NCI-H1417 treated with DMSO at 0.1 percent for 48 hours (cell line): ENCODE measurements around the gene SPATA16.
"Not testable (repeated sequence)": the region's sequence is repeated elsewhere in the genome, so short reads cannot be mapped to it uniquely, and the experiment has no call there.

Experiments
- DNase-seq: peaks from one replicate; lab custom pipeline; 2025; lab: John Stamatoyannopoulos, UW

The SPATA16 gene

GRCh38 chr3:173003956-173004355 lies 137.1 kb downstream of the SPATA16 start:
- DNase-seq: no peak

- no peak for DNase-seq
These were observed 137.6 kb downstream of the SPATA16 start for GRCh38 chr3:173003471-173003870.

- no peak for DNase-seq
These were observed 139.4 kb downstream of the SPATA16 start for GRCh38 chr3:173001622-173002021.

- no peak for DNase-seq
These were observed 140.5 kb downstream of the SPATA16 start for GRCh38 chr3:173000553-173000952.

GRCh38 chr3:172993412-172993811 lies 147.6 kb downstream of the SPATA16 start:
- DNase-seq: no peak

- no peak for DNase-seq
These were observed 149.5 kb downstream of the SPATA16 start for GRCh38 chr3:172991424-172991996.

GRCh38 chr3:172989373-172989772 lies 151.7 kb downstream of the SPATA16 start:
- no peak for DNase-seq

GRCh38 chr3:172987273-172987672 lies 153.8 kb downstream of the SPATA16 start:
- no peak for DNase-seq

- DNase-seq: no peak
These were observed 156.1 kb downstream of the SPATA16 start for GRCh38 chr3:172984914-172985313.

GRCh38 chr3:172982736-172983364 lies 158.2 kb downstream of the SPATA16 start:
- DNase-seq: no peak

- no peak for DNase-seq
These were observed 159.5 kb downstream of the SPATA16 start for GRCh38 chr3:172981407-172981983.

- DNase-seq: no peak
These were observed 160.2 kb downstream of the SPATA16 start for GRCh38 chr3:172980849-172981248.

- DNase-seq: no peak
These were observed 163.3 kb downstream of the SPATA16 start for GRCh38 chr3:172977696-172978095.

GRCh38 chr3:172974969-172975368 lies 166.1 kb downstream of the SPATA16 start:
- no peak for DNase-seq

- DNase-seq: no peak
These were observed 167.2 kb downstream of the SPATA16 start for GRCh38 chr3:172973799-172974198.

- no peak for DNase-seq
These were observed 168.3 kb downstream of the SPATA16 start for GRCh38 chr3:172972717-172973116.

- DNase-seq: no peak
These were observed 169.0 kb downstream of the SPATA16 start for GRCh38 chr3:172972067-172972466.

GRCh38 chr3:172968646-172969045 lies 172.4 kb downstream of the SPATA16 start:
- no peak for DNase-seq

GRCh38 chr3:172965256-172965655 lies 175.8 kb downstream of the SPATA16 start:
- DNase-seq: no peak

- DNase-seq: not testable (repeated sequence)
These were observed 180.3 kb downstream of the SPATA16 start for GRCh38 chr3:172960626-172961182.

- no peak for DNase-seq
These were observed 182.5 kb downstream of the SPATA16 start for GRCh38 chr3:172958565-172958964.

GRCh38 chr3:172953571-172953970 lies 187.5 kb downstream of the SPATA16 start:
- DNase-seq: no peak

- DNase-seq: no peak
These were observed 189.5 kb downstream of the SPATA16 start for GRCh38 chr3:172951511-172951910.
